ENCODE measurements around the gene PNMA6E.

- TF ChIP-seq GATA2 (IDR thresholded peaks at IDR 0.05; ENCODE audit: low read depth, low read length) (no peak), GATA3 (IDR thresholded peaks at IDR 0.05; ENCODE audit: low read depth, low read length) (no peak)
Measured at GRCh38 chrX:153352858-153353257, 48.3 kb downstream of the PNMA6E start.

Data from SH-SY5Y (cell line).